SK-N-SH treated with all-trans-retinoic acid at 6 μM for 48 hours (cell line): ENCODE measurements around the gene NACC1.

Source experiments
- ARNTL ChIP-seq: fragments of 450-650 bp; formaldehyde crosslinking; IDR thresholded peaks from 2 replicates; pipeline ENCODE4 v1.5.0; 2020; ENCODE audit warnings: low read depth, mild to moderate bottlenecking, moderate library complexity, borderline replicate concordance
- CSDC2 ChIP-seq: fragments of 250-450 bp; sonication (Bioruptor Pico); IDR thresholded peaks from 2 replicates; pipeline ENCODE4 v1.5.0; 2020; ENCODE audit warnings: mild to moderate bottlenecking, moderate library complexity
- PPARA ChIP-seq: fragments of 250-450 bp; sonication (Bioruptor Pico); IDR thresholded peaks from 2 replicates; pipeline ENCODE4 v1.5.0; 2020; ENCODE audit warnings: mild to moderate bottlenecking, borderline replicate concordance
- RARB ChIP-seq: fragments of 250-450 bp; sonication (Bioruptor Pico); IDR thresholded peaks from 2 replicates; pipeline ENCODE4 v1.8.0; 2021; ENCODE audit warnings: mild to moderate bottlenecking, moderate library complexity
- ZFP30 ChIP-seq: fragments of 450-650 bp; formaldehyde crosslinking; IDR thresholded peaks from 2 replicates; pipeline ENCODE4 v1.5.0; 2022; ENCODE audit warnings: mild to moderate bottlenecking, moderate library complexity

GRCh38 chr19:13076320-13076719, 41.7 kb upstream of the NACC1 start:
- TF ChIP-seq RARB (CRISPR knock-in tag) (no peak), ZFP30 (CRISPR knock-in tag) (no peak), PPARA (CRISPR knock-in tag) (no peak), ARNTL (no peak), CSDC2 (CRISPR knock-in tag) (no peak)
